SK-N-SH (cell line): Measurements from ENCODE around the gene ITPRIPL2.

ENCODE experiments used
- NRF1 ChIP-seq: IDR thresholded peaks from 2 replicates; pipeline ENCODE4 v1.6.1; 2012; ENCODE audit warnings: low read depth, mild to moderate bottlenecking, low read length
- POLR2AphosphoS5 ChIP-seq: IDR thresholded peaks from 2 replicates; pipeline ENCODE4 v1.6.1; 2012; ENCODE audit warnings: low read depth, low read length
- RFX5 ChIP-seq: IDR thresholded peaks from 2 replicates; pipeline ENCODE4 v1.6.1; 2012; ENCODE audit warnings: mild to moderate bottlenecking, improper control_type of control experiment, low read length
- TCF12 ChIP-seq: IDR thresholded peaks from 2 replicates; pipeline ENCODE4 v1.4.0; 2012
- TF ChIP-seq, protein P1 (sequence below): fragments of 200-600 bp; sonication (generic); IDR thresholded peaks from 2 replicates; pipeline ENCODE4 v1.6.1; 2017; ENCODE audit warnings: antibody characterized with exemption, mild to moderate bottlenecking, moderate library complexity
- TF ChIP-seq, protein P2 (sequence below): fragments of 150-350 bp; IDR thresholded peaks from 2 replicates; pipeline ENCODE4 v1.6.1; 2017; ENCODE audit warnings: antibody characterized with exemption, low read length, low read depth, borderline replicate concordance
- TF ChIP-seq, protein P3 (sequence below): IDR thresholded peaks from 2 replicates; pipeline ENCODE4 v1.4.0; 2012; ENCODE audit warnings: low read depth, borderline replicate concordance

DNA sequence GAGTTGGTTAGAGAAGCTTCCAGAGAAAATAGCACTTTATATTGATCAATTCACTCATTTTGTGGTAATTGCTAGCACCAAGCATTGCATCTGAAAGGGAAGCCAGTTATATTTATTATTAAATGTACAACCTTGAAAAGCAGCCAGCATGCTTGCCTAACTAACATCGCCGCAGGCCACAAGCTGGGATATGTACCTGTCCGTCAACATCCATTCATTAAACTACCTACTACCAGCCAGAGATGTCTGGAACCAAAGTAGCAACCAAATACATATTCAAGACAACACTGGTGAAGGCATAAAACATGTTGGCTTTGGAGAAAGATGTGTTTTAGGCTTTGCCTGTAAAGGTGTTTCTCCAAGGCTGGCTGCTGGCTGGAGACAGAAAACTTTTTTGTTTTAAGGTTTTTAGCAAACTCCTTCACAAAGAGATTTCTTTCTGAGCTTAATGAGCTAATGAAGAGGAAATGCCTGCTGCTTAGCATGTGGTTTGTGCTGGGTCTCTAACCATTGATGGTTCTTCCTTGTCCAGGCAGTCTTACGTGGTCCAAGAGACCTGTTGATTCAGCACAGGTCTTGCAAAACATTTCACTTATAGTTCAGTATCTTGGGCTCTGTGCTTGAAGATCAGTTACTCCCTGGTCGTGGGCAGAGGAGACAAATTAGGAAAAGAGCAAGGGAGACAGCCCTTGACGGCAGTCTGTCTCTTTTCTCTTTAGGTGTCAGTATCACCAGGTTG lies 3.1 kb downstream of the ITPRIPL2 start:
- TF ChIP-seq, protein P1, sequence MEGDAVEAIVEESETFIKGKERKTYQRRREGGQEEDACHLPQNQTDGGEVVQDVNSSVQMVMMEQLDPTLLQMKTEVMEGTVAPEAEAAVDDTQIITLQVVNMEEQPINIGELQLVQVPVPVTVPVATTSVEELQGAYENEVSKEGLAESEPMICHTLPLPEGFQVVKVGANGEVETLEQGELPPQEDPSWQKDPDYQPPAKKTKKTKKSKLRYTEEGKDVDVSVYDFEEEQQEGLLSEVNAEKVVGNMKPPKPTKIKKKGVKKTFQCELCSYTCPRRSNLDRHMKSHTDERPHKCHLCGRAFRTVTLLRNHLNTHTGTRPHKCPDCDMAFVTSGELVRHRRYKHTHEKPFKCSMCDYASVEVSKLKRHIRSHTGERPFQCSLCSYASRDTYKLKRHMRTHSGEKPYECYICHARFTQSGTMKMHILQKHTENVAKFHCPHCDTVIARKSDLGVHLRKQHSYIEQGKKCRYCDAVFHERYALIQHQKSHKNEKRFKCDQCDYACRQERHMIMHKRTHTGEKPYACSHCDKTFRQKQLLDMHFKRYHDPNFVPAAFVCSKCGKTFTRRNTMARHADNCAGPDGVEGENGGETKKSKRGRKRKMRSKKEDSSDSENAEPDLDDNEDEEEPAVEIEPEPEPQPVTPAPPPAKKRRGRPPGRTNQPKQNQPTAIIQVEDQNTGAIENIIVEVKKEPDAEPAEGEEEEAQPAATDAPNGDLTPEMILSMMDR: no peak
- TF ChIP-seq, protein P2, sequence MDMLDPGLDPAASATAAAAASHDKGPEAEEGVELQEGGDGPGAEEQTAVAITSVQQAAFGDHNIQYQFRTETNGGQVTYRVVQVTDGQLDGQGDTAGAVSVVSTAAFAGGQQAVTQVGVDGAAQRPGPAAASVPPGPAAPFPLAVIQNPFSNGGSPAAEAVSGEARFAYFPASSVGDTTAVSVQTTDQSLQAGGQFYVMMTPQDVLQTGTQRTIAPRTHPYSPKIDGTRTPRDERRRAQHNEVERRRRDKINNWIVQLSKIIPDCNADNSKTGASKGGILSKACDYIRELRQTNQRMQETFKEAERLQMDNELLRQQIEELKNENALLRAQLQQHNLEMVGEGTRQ: no peak
- no peak for TF ChIP-seq NRF1
- TF ChIP-seq, protein P3, sequence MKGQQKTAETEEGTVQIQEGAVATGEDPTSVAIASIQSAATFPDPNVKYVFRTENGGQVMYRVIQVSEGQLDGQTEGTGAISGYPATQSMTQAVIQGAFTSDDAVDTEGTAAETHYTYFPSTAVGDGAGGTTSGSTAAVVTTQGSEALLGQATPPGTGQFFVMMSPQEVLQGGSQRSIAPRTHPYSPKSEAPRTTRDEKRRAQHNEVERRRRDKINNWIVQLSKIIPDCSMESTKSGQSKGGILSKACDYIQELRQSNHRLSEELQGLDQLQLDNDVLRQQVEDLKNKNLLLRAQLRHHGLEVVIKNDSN: no peak
- no peak for TF ChIP-seq POLR2AphosphoS5
- no peak for TF ChIP-seq TCF12
- TF ChIP-seq RFX5: no peak
